H1 (cell line): ENCODE results near the gene LMNA. TPM values are rescaled to one million over a fixed set of nuclear protein-coding genes. Genes with fewer than 3 reads are reported as not detected.

Experiments used
- CTCF ChIA-PET: fragments of 300-600 bp; sonication (Branson Sonifier 250); formaldehyde crosslinking; loops from one replicate; lab custom pipeline; 2021; ENCODE audit not compliant: partially characterized antibody; lab: Charles Lee
- POLR2A ChIA-PET: fragments of 300-600 bp; sonication (Branson Sonifier 250); formaldehyde crosslinking; loops from one replicate; lab custom pipeline; 2021; ENCODE audit warnings: inconsistent platforms; ENCODE audit not compliant: partially characterized antibody; lab: Charles Lee
- DNase-seq, 2 experiments: peaks; one replicate each; pipeline versions ENCODE4 v3.0.0 to v3.0.0-alpha.2; 2010 to 2022; ENCODE audit warnings: low spot score in 2 of 2, low read depth in 1 of 2, mixed read lengths in 1 of 2
- FAIRE-seq: peaks from 2 replicates; lab custom pipeline; 2011; peaks lifted over from hg19 to GRCh38; lab: Jason Lieb, UNC
- H2AFZ ChIP-seq: 2 replicates; pipeline ENCODE4 v1.8.1; 2012; ENCODE audit warnings: low read length, inconsistent platforms
- H2AK5ac ChIP-seq: 2 replicates; pipeline ENCODE4 v1.6.1; 2013; ENCODE audit warnings: low read depth, low read length
- H2BK120ac ChIP-seq: replicated peaks from 2 replicates; pipeline ENCODE3; 2013; ENCODE audit warnings: low read depth, low read length, inconsistent platforms
- H2BK12ac ChIP-seq: 2 replicates; pipeline ENCODE4 v1.6.1; 2013; ENCODE audit warnings: low read depth, low read length
- H2BK15ac ChIP-seq: 2 replicates; pipeline ENCODE4 v1.6.1; 2013; ENCODE audit warnings: low read length
- H2BK20ac ChIP-seq: 2 replicates; pipeline ENCODE4 v1.6.1; 2013; ENCODE audit warnings: low read length
- H2BK5ac ChIP-seq: 2 replicates; pipeline ENCODE4 v1.6.1; 2013; ENCODE audit warnings: low read depth, low read length
- H3K14ac ChIP-seq: 2 replicates; pipeline ENCODE4 v1.6.1; 2013; ENCODE audit warnings: inconsistent platforms; ENCODE audit not compliant: insufficient read length
- H3K18ac ChIP-seq: 2 replicates; pipeline ENCODE4 v1.6.1; 2013; ENCODE audit warnings: low read length; ENCODE audit errors: extremely low read depth
- H3K23ac ChIP-seq: 2 replicates; pipeline ENCODE4 v1.6.1; 2013; ENCODE audit warnings: inconsistent platforms; ENCODE audit not compliant: insufficient read length
- H3K23me2 ChIP-seq: 2 replicates; pipeline ENCODE4 v1.6.1; 2013; ENCODE audit warnings: low read depth, low read length
- H3K27ac ChIP-seq: 2 replicates; pipeline ENCODE4 v1.6.1; 2011; ENCODE audit warnings: low read depth, low read length, inconsistent platforms
- H3K27me3 ChIP-seq, 4 experiments: replicated peaks in 1 of 4; 1 replicate in 1 of 4; 2 replicates in 3 of 4; pipeline versions ENCODE4 v1.6.1 to v1.8.1; 2011 to 2013; ENCODE audit warnings: low read length in 3 of 4, mild to moderate bottlenecking in 3 of 4, inconsistent platforms in 2 of 4, mixed read lengths in 2 of 4, moderate library complexity in 1 of 4; ENCODE audit not compliant: control insufficient read depth in 3 of 4, insufficient read depth in 3 of 4; ENCODE audit errors: extremely low read depth in 1 of 4
- H3K36me3 ChIP-seq, 4 experiments: 2 replicates each; pipeline versions ENCODE4 v1.6.1 to v1.8.1; 2011 to 2013; ENCODE audit warnings: mild to moderate bottlenecking in 4 of 4, low read length in 3 of 4, moderate library complexity in 2 of 4, control low read depth in 1 of 4, inconsistent platforms in 1 of 4; ENCODE audit not compliant: insufficient read depth in 4 of 4, control insufficient read depth in 2 of 4
- H3K4ac ChIP-seq: replicated peaks from 2 replicates; pipeline ENCODE3; 2013; ENCODE audit warnings: low read length, low read depth, mixed read lengths, inconsistent platforms; ENCODE audit not compliant: insufficient read length
- H3K4me1 ChIP-seq, 4 experiments: replicated peaks in 1 of 4; 1 replicate in 1 of 4; 2 replicates in 3 of 4; pipeline versions ENCODE4 v1.6.1 to v1.8.1; 2011 to 2013; ENCODE audit warnings: low read length in 3 of 4, inconsistent platforms in 2 of 4, mixed read lengths in 1 of 4; ENCODE audit not compliant: insufficient read depth in 4 of 4, control insufficient read depth in 3 of 4
- H3K4me2 ChIP-seq, 2 experiments: 2 replicates each; pipeline versions ENCODE4 v1.6.1 to v1.8.1; 2011 to 2013; ENCODE audit warnings: low read depth in 2 of 2, low read length in 2 of 2, control low read depth in 1 of 2, inconsistent platforms in 1 of 2, mild to moderate bottlenecking in 1 of 2; ENCODE audit not compliant: insufficient read depth in 1 of 2
- H3K4me3 ChIP-seq, 4 experiments: fragments of 200-600, 300-600 bp in 1 of 4; sonication (generic), shearing (Covaris generic), sonication (Bioruptor Twin) in 1 of 4; 2 replicates each; pipeline versions ENCODE4 v1.5.1 to v1.8.1; 2011 to 2016; ENCODE audit warnings: low read length in 4 of 4, low read depth in 3 of 4, control low read depth in 2 of 4, inconsistent platforms in 2 of 4, mild to moderate bottlenecking in 2 of 4, mixed read lengths in 1 of 4, moderate library complexity in 1 of 4; ENCODE audit not compliant: insufficient read depth in 2 of 4; ENCODE audit errors: extremely low read depth in 1 of 4
- H3K56ac ChIP-seq: replicated peaks from 2 replicates; pipeline ENCODE3; 2013; ENCODE audit warnings: low read depth, mild to moderate bottlenecking, mixed read lengths, low read length, inconsistent platforms; ENCODE audit not compliant: insufficient read length
- H3K79me1 ChIP-seq: 2 replicates; pipeline ENCODE4 v1.6.1; 2013; ENCODE audit warnings: low read depth, low read length, control low read depth
- H3K79me2 ChIP-seq, 2 experiments: 2 replicates each; pipeline versions ENCODE4 v1.6.1 to v1.8.1; 2012 to 2013; ENCODE audit warnings: low read length in 2 of 2, mild to moderate bottlenecking in 2 of 2, inconsistent platforms in 1 of 2; ENCODE audit not compliant: insufficient read depth in 2 of 2, control insufficient read depth in 1 of 2
- H3K9ac ChIP-seq, 4 experiments: replicated peaks in 1 of 4; 1 replicate in 1 of 4; 2 replicates in 3 of 4; pipeline versions ENCODE4 v1.6.1 to v1.8.1; 2011 to 2013; ENCODE audit warnings: low read depth in 3 of 4, low read length in 3 of 4, control low read depth in 2 of 4, mild to moderate bottlenecking in 2 of 4, moderate library complexity in 2 of 4, inconsistent platforms in 1 of 4; ENCODE audit errors: extremely low read depth in 1 of 4
- H3K9me3 ChIP-seq, 2 experiments: 2 replicates each; pipeline versions ENCODE4 v1.6.1 to v1.8.1; 2012 to 2013; ENCODE audit warnings: mild to moderate bottlenecking in 2 of 2, moderate library complexity in 2 of 2, control low read depth in 1 of 2, inconsistent platforms in 1 of 2, low read depth in 1 of 2, low read length in 1 of 2, mixed read lengths in 1 of 2; ENCODE audit not compliant: insufficient read depth in 2 of 2
- H4K20me1 ChIP-seq, 2 experiments: replicated peaks in 1 of 2; 2 replicates each; pipeline versions ENCODE3 to v1.8.1; 2011 to 2013; ENCODE audit warnings: inconsistent platforms in 2 of 2, low read length in 2 of 2, mild to moderate bottlenecking in 1 of 2; ENCODE audit not compliant: insufficient read depth in 2 of 2, control insufficient read depth in 1 of 2
- H4K5ac ChIP-seq: 2 replicates; pipeline ENCODE4 v1.6.1; 2013; ENCODE audit warnings: low read length, low read depth, mixed read lengths, inconsistent platforms; ENCODE audit not compliant: insufficient read length
- H4K8ac ChIP-seq: 2 replicates; pipeline ENCODE4 v1.8.0; 2013; ENCODE audit warnings: mild to moderate bottlenecking, moderate library complexity, low read length, inconsistent platforms; ENCODE audit not compliant: insufficient read depth; ENCODE audit errors: extremely low read depth
- H4K91ac ChIP-seq: replicated peaks from 2 replicates; pipeline ENCODE3; 2013; ENCODE audit warnings: low read length, mixed read lengths, inconsistent platforms; ENCODE audit not compliant: insufficient read length
- BCL11A ChIP-seq, 2 experiments: IDR thresholded peaks; one replicate each; pipeline ENCODE4 v1.6.1; 2011; ENCODE audit warnings: low read depth in 2 of 2, low read length in 2 of 2, mild to moderate bottlenecking in 2 of 2
- FOSL1 ChIP-seq: IDR thresholded peaks from 2 replicates; pipeline ENCODE4 v1.6.1; 2011; ENCODE audit warnings: mild to moderate bottlenecking, low read depth, low read length, moderate library complexity; ENCODE audit not compliant: insufficient read depth
- NANOG ChIP-seq: IDR thresholded peaks from 2 replicates; pipeline ENCODE4 v1.6.1; 2011; ENCODE audit warnings: low read length, low read depth, mild to moderate bottlenecking, inconsistent platforms; ENCODE audit not compliant: insufficient read depth, poor library complexity, severe bottlenecking
- NRF1 ChIP-seq: IDR thresholded peaks from 2 replicates; pipeline ENCODE4 v1.6.1; 2011; ENCODE audit warnings: mild to moderate bottlenecking, low read depth, low read length, improper control_type of control experiment
- SIN3A ChIP-seq, 2 experiments: IDR thresholded peaks in 1 of 2; conservative IDR thresholded peaks in 1 of 2; 2 replicates each; pipeline ENCODE4 v1.6.1; 2011 to 2012; ENCODE audit warnings: low read length in 2 of 2, improper control_type of control experiment in 1 of 2, low read depth in 1 of 2, mild to moderate bottlenecking in 1 of 2
- TCF12 ChIP-seq: IDR thresholded peaks from 2 replicates; pipeline ENCODE4 v1.6.1; 2011; ENCODE audit warnings: low read depth, mild to moderate bottlenecking, low read length
- TEAD4 ChIP-seq: IDR thresholded peaks from 2 replicates; pipeline ENCODE4 v1.6.1; 2012; ENCODE audit warnings: low read depth, low read length, inconsistent platforms, mixed read lengths
- ZNF274 ChIP-seq: IDR thresholded peaks from 2 replicates; pipeline ENCODE4 v1.7.0; 2012; ENCODE audit warnings: low read length, borderline replicate concordance; ENCODE audit errors: extremely low read depth
- WGBS, 2 experiments: shearing (Covaris generic) in 1 of 2; methylation state at CpG; one replicate each; pipeline versions ENCODE4 v1.1.6 to v1.1.7; 2013 to 2015; ENCODE audit warnings: low lambda C conversion rate in 2 of 2, mixed read lengths in 2 of 2, inconsistent platforms in 1 of 2, low coverage in 1 of 2, missing lambda C conversion rate in 1 of 2; ENCODE audit not compliant: insufficient replicate concordance in 2 of 2, insufficient coverage in 1 of 2, insufficient read length in 1 of 2; ENCODE audit errors: extremely low coverage in 1 of 2, missing lambda C conversion rate in 1 of 2; 5-methylcytosine and 5-hydroxymethylcytosine counted together
- polyA plus RNA-seq, 7 experiments: library from polyadenylated mRNA; depleted of rRNA in 3 of 7; stranded (reverse) in 5 of 7; unstranded in 2 of 7; fragments of >200 nt in 5 of 7; fragments of 200-250 nt in 2 of 7; gene quantifications; 1 replicate in 5 of 7; 2 replicates in 1 of 7; 4 replicates in 1 of 7; pipeline versions ENCODE4 v1.2.1 to v1.2.3, GENCODE V29; 2011 to 2013; ENCODE audit warnings: missing spikeins in 2 of 7, mixed read lengths in 2 of 7
- total RNA-seq: library from RNA; stranded (reverse); fragmentation: NEBNext Ultra II Directional; extraction: Animal tissue kit (Norgen Biotek cat#: 25700); gene quantifications from 2 replicates; pipeline ENCODE4 v1.2.1, GENCODE V29; 2021
- TF ChIP-seq, protein P1 (sequence below): IDR thresholded peaks from 2 replicates; pipeline ENCODE4 v1.6.1; 2012; ENCODE audit warnings: low read length, inconsistent platforms
- TF ChIP-seq, protein P2 (sequence below): IDR thresholded peaks from 2 replicates; pipeline ENCODE4 v1.6.1; 2012; ENCODE audit warnings: inconsistent platforms

The LMNA gene
- total and polyA plus RNA-seq, 2 of the 8 experiments (the other 6 are each of a cell fraction or from before 2014, with no cell fraction given), result 25.8 to 46.8 TPM

GRCh38 chr1:156095906-156096508, 18.5 kb upstream of the LMNA start:
- H3K23ac ChIP-seq, result no peak overlapping the region
- DNase-seq (no peak), FAIRE-seq (no peak)
- H2BK120ac ChIP-seq, result no peak overlapping the region
- H3K23me2 ChIP-seq, result no peaks in the 10 kb centered on the region
- CTCF ChIA-PET, result interaction anchor here (0.6 to 29.5 kb wide), 37 partner anchors 9 to 290 kb away, joined by 3 to 1994 read pairs (median 4); partner anchors contain the start of genes LMNA, MEX3A, PAQR6 and PMF1
- H3K9ac ChIP-seq, result no peak overlapping the region
- H4K20me1 ChIP-seq, result peaks cover 2 to 11% of the 10 kb centered on the region in 2 experiments
- no peak overlapping the region for H2AK5ac ChIP-seq
- POLR2A ChIA-PET, result interaction anchor here (0.7 to 29.6 kb wide), 10 partner anchors 11 to 187 kb away, joined by 3 to 763 read pairs (median 4); partner anchors contain the start of genes LMNA, MEX3A, PMF1 and SMG5
- no peak overlapping the region for H3K27ac ChIP-seq
- H4K8ac ChIP-seq, result no peak overlapping the region
- H2BK12ac ChIP-seq, result peak overlapping the region; percentile 22; the same call in 1 of the 2 replicates
- H4K5ac ChIP-seq, result no peak overlapping the region
- H2BK20ac ChIP-seq, result no peak overlapping the region
- H2BK5ac ChIP-seq, result no peak overlapping the region
- H3K18ac ChIP-seq, result no peak overlapping the region
- peaks cover 0 to 10% (median 3%) of the 10 kb centered on the region in 4 experiments; a peak in 3 of 7 replicates for H3K4me1 ChIP-seq
- H4K91ac ChIP-seq, result no peak overlapping the region
- H3K4ac ChIP-seq, result no peak overlapping the region
- 0 out of 2 replicates have a peak overlapping the region, but pooled peaks have one; percentile 10 for H2BK15ac ChIP-seq
- WGBS, 2 experiments, result 92% methylated on average over 3 of the region's 3 CpGs; no CpG with 5 or more reads in 1 of the 2 experiments
- H3K14ac ChIP-seq, result no peak overlapping the region
- H3K79me2 ChIP-seq, result peaks cover 0 to 5% of the 10 kb centered on the region in 2 experiments; a peak in 1 of 4 replicates
- no peak overlapping the region for H3K56ac ChIP-seq
- H3K4me2 ChIP-seq, result no peak overlapping the region
- no peak overlapping the region for H2AFZ ChIP-seq
- no peaks in the 10 kb centered on the region for H3K9me3 ChIP-seq
- H3K4me3 ChIP-seq, result no peak overlapping the region
- H3K36me3 ChIP-seq, result peaks cover 0 to 4% (median under 1%) of the 10 kb centered on the region in 4 experiments; a peak in 2 of 8 replicates
- no peaks in the 10 kb centered on the region for H3K27me3 ChIP-seq
- no peaks in the 10 kb centered on the region for H3K79me1 ChIP-seq
- TF ChIP-seq NANOG (no peak), SIN3A (conservative IDR thresholded peaks at IDR 0.05 in 1 of 2, IDR thresholded peaks at IDR 0.05 in 1 of 2; ENCODE audit: low read depth in 1 of 2, low read length in 2 of 2) (no peak), FOSL1 (no peak), TEAD4 (no peak), NRF1 (no peak), ZNF274 (no peak), BCL11A (IDR thresholded peaks at IDR 0.05; ENCODE audit: low read depth in 2 of 2, low read length in 2 of 2) (no peak), TCF12 (no peak)
- TF ChIP-seq, protein P1, sequence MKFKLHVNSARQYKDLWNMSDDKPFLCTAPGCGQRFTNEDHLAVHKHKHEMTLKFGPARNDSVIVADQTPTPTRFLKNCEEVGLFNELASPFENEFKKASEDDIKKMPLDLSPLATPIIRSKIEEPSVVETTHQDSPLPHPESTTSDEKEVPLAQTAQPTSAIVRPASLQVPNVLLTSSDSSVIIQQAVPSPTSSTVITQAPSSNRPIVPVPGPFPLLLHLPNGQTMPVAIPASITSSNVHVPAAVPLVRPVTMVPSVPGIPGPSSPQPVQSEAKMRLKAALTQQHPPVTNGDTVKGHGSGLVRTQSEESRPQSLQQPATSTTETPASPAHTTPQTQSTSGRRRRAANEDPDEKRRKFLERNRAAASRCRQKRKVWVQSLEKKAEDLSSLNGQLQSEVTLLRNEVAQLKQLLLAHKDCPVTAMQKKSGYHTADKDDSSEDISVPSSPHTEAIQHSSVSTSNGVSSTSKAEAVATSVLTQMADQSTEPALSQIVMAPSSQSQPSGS, result no peak
- TF ChIP-seq, protein P2, sequence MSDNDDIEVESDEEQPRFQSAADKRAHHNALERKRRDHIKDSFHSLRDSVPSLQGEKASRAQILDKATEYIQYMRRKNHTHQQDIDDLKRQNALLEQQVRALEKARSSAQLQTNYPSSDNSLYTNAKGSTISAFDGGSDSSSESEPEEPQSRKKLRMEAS, result no peak
